Smooth muscle cell of the brain vasculature (primary cell): ENCODE results near the gene HRH3.

Source experiments
- DNase-seq: peaks from one replicate; pipeline ENCODE4 v3.0.0-alpha.2; 2012; ENCODE audit warnings: low read depth, low spot score

The HRH3 gene

DNA sequence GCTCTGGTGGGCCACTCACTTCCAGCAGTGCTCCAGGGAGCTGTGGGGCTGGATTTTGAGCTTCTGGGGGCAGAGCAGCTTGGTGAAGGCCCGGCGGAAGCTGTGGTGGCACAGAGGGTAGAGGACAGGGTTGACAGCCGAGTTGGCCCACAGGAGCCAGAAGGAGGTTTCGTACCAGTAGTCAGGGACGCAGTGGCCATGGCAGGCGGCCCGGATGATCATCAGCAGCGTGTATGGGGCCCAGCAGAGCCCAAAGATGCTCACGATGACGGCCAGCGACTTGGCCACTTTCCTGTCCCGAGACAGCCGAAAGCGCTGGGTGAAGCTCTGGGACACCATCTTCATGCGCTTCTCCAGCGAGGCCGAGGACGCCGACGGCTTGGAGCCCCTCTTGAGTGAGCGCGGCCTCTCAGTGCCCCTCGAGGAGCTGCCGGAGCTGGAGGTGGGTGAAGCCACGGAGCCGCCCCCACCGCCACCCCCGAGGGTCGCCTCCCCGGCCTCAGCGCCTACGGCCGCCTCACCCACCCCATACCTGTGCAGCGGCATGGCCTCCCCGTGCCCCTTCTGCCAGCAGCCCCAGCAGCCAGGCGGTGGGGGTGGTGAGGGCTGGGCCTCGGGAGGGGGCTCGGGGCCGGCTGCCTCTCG, 4.0 kb downstream of the HRH3 start:
- DNase-seq: no peak

DNA sequence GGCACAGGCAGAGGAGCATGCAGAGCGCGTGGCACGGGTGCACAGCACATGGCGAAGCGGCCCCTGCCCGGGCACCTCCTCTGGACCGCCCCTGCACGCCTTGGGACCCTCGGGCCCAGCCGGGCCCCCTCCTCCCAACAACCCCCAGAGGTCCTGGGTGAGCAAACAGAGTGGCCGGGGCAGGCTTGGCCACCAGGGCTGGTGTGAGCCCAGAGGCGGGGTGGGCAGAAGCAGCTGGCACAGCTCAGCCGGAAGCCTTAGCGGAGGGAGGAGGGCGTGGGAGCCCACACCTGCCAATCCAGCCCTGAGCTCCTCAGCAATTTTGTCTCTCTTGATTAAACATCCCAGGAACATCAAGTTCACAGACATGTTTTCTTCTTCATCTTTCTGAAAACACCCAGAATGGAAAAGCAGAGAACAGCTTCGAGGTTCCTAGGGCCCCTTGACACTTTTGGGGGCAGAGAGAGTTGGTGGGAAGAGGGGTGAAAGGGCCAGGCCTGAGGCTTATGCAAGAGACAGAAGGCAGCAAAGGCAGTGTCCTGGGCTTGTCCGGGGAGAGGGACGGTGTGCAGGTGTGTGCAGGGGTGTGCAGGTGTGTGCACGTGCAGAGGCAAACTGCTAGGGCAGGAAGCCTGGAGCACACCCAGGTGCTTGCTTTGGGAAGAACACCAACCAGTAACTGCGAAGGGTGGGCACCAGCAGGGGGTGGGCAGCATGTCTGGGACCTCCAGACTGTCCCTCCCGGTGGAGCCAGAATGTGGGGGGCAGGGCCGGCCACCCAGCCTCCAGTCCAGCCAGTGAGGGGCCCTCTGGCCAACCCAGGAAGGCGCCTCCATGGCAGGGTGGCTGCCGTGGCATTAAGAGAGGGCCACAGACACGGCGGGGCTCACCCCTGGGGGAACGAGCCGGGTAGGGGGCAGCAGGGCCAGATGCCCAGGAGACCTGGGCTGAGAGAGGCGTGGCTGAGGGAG, 4.8 kb downstream of the HRH3 start:
- no peak for DNase-seq

DNA sequence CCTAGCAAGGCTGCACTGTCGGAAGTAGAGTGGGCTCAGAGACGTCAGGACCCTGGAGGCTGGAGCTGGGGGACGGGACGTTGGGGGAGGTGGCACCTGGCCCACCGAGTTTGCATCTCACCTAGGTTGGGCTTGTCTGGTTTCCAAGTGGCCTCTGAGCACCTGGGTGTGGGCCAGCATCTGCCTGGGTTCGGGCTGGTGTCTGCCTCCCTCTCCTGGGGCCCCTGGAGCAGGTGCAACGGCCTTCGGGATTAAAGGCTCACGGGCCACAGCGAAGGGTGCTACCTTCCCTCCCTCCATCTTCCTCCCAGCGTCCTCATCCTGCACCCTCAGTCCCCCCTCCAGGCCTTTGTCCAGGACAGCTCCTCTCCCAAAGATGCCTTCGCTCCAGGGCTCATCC, 6.0 kb downstream of the HRH3 start:
- no peak for DNase-seq

DNA sequence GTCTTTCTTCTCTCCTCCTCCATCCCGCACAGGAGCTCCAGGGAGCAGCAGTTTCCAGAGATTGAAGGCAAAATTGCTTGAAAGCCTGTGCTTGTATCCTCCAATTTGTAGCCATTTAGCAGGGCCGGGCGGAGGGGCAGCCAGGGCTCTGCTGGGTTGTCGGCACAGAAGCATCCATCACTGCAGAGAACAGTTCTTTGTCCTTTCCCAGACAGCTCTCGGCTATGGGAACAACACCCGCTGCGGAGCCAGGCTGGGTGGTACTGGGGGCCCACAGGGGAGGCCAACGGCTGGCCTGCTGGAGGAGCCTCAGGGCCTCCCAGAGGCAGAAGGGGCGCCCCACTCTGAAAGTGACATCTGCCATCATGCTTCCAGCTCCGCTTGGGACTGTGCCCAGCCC, 7.8 kb downstream of the HRH3 start:
- no peak for DNase-seq

DNA sequence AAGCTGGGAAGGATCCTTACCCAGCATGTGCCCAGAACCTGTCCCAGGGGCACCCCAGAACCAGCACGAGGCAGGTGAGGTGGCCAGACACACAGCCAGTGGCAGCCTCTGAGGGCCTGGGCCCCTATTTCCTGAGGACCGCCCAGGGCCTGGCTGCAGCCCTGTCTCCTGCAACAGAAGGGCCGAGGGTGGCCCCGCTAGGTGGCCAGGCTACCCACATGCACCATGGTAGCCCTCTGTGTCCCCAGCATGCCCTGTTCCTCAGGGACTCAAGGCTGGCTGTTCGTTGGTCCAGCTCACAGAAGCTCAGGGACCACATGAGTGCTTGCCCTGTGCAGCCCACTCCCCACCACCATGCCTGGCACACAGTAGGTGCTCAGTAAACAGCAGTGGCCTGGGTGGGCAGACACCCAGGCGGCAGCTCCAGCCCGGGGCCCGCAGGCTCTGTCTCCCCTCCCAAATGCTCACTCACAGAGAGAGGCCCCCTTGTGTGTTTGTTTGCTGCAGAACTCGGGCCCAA, 8.2 kb downstream of the HRH3 start:
- no peak for DNase-seq

DNA sequence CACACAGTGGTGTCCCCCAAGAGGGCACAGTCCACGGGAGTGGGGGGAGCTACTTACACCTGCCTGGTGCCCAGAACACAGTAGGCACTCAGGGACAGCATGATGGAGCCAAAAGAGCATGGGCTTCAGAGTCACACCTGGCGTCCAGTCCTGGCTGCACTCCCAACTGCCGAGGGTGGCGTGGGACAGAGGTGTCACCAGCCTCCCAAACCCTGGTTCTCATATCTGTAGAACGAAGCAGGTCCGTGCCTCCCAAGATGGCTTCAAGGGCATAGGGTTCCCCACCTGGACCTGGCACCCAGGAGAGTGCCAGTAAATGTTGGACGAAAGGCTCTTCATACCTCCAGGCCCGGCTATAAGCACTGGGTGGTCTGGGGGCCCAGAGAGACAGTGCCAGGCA, 8.9 kb downstream of the HRH3 start:
- DNase-seq: no peak

DNA sequence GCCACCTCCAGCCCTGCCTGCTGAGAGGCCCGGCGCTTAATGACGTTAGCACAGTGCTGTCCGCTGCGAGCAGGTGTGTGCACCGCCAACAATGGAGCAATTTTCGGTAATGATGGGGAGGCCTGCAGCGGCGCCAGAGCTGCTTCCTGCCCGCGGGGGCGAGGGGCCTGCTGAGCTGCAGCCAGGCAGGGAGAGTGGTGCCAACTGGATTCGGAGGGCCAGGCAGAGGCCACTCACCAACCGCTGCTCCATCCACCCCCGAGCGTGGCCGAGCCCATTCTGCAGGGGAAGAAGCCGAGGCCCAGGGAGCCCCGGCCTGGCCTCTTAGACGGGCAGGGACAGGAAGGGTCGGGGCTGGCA, 9.6 kb downstream of the HRH3 start:
- no peak for DNase-seq

DNA sequence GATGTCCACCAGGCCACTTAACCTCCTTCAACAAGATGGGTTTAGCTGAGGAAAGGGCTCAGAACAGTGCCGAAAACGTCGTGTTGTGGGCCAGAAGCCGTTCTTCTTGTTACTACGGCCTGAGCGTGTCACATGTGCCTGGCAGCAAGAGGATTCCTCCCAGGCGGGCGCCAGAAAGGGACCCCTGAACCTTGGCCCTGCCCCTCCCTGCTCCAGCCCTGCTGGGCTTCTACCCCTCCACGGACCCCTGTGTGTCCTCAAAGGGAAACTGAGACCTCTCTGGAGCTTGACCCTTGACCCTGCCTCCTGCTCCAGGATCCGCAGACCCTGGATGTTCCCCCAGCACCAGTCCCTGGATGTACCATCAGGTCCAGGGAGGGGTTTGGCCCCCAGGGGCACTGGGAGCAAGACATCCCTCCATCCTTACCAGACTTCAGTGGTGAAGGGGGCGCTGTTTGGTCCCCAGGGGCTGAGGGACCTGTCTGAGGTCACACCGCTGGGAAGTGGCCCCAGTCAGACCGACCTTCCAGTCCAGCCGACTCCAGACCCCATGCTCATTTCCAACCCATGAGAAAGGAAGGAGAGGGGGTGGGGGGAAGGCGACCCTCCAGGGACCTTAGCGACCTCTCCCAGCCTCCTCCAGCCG, 10.1 kb downstream of the HRH3 start:
- no peak for DNase-seq

DNA sequence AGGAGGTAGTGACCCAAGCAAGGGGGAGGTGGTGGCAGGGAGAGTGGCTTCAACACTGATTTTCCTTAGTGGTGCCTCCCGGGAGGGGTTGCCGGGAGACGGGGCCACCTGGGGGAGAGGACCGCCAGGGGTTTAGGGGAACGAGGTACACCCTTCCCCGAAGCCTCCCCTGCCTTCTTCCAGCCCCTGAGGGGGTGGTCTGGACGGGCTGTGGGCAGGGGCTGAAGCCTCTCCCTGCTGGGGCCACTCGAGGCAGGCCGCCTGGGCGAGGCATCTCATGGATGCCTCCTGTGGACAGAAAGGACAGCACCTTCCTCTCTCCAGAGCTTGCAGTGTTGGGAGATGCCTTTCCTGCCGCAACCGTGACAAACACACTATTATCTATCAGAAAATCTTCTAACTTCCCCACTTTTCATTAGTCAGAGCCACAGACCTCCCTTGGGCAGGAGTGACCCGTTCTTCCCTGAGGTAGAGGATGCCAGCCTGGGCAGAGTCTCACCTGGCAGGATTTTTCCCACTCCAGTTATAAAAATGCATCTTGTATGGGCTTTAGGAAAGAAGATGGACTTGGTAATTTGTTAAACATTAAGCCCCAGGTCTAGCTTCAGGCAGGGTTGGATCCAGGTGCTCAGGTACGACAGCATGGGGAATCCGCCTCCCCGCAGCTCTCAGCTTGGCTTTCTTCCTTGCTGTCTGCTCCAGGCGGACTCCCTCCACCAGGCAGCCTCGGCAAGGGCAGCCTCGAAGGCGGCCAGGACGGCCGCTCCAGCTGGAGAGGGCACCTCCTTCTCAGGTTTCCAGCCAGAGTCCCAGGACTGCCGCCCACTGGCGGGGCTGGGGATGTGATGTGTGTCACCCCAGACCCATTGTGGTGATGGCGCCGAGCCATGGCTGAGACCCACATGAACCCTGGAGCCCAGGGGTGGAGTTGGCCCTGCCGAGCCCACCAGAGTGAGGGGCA, 11.0 kb downstream of the HRH3 start:
- DNase-seq: no peak

DNA sequence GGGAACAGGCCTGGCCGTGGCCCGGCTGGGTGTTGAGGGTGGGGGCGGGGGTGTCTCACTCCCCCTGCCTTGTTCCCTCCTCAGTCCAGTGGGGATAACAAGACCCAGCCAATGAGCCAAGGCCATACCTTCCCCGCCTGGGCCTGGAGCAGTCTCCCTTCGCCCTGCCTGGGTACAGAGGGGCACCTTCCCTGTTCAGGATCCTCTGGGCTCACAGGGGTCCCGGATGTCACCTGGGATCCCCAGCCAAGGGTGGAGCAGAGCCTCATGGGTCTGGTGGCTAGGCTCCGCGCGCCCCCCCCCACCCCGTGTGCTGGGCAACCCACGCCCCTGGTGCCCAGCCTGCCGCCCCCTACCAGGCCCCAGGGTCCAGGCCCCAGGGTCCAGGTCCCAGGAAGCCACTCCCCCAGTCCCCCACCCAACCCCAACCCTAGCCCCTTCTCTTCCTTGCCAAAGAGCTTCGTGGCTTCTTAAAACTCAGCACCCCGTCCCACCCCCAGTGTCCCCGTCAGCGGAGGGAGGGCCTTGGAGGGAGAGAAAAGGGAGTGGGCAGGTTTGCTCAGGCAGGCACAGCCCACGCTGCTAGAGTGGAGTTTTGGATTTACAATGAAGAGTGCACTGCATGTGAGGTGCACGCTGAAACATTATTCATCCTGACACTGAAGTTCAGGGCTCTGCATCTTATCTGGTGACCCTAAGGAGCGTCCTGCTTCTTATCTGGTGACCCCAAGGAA, 11.8 kb downstream of the HRH3 start:
- DNase-seq: no peak

DNA sequence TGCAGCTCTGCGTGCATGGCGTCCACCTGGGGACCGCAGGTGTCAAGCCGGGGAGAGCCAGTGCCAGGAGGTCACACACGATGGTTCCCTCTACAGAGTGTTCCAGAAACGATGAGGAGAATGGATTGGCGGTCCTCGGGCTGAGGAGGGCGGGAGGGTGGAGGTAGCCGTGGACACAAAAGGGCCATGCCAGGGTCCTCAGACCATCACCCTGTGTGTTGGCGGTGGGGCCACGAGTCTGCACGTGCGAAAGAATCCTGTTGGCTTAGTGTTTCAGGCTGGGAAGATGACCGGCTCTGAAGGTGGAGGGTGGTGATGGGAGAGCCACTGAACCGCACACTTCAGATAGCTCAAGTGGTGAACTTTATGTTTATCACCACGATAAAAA, 13.7 kb downstream of the HRH3 start:
- DNase-seq: no peak

DNA sequence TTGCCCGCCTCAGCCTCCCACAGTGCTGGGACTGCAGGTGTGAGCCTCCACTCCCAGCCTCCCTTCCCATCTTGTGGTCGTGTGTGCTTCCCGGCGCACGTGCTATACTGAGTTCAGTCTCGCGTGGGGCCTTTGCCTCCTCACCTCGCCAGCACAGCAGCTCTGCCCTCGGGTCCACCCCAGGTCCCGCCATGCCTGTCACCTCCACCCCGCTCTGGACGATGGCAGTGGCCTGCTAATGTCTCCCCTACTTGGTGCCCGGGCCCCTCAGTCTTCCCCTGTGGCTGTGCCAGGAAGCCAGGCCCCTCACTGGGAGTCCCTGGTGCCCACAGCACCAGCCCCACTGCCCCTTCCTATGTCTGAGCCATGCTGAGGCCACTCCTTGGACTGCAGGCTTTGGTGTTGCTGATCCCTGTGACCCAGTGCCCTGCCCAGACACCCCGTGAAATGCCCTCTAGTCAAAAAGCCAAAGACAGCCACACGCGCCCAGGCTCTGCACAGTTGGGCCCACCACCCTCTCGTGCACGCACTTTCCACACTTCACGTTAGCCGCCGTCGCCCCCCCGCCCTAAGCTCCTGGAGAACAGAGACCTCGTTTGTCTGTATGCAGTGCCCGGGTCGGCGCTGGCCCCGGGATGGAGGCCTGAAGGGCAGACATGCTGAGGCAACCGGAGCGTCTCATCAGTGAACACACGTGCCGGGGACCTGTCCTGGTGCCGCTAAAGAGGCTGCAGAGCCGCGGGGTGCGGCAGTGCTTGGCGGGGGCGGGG, 14.3 kb downstream of the HRH3 start:
- no peak for DNase-seq

DNA sequence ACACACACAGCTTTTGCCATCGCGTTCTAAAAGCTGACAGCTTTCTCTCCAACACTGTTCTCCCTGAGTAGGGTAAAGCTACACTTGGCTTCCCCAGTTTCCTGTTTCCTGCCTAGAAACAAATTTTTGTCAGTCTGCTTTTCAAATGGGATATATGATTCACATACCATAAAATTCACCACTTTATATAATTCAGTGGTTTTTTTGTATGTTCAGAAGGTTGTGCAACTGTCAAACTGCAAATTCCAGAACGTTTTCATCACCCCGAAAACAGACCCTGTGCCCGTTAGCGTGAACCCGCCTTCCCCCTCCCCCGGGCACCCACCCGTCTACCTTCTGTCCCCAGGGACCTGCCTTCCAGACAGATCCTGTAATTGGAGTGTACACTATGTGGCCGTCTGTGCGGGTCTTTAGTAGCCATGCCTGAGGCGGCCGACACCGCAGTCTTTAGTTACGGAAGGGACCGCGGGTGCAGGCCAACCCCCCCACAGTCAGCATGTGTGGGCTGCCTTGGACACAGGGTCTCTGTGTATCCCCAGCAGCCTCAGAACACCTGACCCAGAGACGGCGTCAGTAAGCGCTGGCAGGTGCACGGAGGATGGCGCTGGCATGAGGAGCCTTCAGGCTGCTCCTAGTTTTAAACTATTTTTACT, 16.6 kb downstream of the HRH3 start:
- no peak for DNase-seq

DNA sequence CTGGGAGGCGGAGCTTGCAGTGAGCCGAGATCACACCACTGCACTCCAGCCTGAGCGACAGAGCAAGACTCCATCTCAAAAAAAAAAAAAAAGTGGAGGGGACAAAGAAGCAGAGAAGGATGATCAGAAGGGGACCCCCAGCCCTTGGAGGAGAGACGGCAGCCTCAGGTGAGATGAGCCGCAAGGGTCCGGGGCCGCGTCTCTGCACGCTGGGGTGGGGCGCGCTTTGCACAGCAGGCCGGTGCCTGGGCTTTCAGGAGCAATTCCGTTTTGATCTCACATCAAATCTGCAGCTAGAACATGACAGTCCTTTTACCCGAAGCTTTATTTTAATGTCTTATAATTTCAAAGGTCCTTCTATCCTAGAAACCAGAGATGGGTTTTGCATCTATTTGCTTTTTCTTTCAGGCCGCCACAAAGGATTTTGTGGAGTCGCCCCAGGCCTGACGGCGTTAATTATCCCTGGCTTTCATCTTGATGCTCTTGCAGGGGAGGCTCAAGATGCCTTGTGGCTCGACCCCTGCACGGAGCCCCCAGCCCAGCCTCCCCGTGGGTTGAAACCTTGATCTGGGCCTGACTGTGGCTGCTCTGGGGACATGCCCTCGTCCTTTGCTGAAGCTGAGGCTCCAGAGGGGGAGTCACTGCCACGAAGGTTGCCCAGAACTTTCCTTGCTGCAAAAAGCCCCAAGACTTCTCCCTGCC, 17.3 kb downstream of the HRH3 start:
- no peak for DNase-seq

DNA sequence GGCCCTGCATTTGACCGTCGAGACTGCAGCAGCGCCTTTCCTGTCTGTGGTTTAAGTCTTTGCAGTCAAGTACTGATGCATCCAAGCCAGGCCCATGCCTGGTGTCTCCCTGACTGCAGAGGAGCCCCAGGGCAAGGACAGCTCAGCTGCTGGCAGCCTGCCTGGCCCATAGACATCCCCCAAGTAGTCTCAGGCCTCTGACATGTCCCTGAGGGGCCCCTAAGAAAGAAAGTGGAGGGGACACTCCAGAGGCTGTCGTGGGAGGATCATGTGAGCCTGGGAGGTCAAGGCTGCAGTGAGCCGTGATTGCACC, 18.0 kb downstream of the HRH3 start:
- no peak for DNase-seq

DNA sequence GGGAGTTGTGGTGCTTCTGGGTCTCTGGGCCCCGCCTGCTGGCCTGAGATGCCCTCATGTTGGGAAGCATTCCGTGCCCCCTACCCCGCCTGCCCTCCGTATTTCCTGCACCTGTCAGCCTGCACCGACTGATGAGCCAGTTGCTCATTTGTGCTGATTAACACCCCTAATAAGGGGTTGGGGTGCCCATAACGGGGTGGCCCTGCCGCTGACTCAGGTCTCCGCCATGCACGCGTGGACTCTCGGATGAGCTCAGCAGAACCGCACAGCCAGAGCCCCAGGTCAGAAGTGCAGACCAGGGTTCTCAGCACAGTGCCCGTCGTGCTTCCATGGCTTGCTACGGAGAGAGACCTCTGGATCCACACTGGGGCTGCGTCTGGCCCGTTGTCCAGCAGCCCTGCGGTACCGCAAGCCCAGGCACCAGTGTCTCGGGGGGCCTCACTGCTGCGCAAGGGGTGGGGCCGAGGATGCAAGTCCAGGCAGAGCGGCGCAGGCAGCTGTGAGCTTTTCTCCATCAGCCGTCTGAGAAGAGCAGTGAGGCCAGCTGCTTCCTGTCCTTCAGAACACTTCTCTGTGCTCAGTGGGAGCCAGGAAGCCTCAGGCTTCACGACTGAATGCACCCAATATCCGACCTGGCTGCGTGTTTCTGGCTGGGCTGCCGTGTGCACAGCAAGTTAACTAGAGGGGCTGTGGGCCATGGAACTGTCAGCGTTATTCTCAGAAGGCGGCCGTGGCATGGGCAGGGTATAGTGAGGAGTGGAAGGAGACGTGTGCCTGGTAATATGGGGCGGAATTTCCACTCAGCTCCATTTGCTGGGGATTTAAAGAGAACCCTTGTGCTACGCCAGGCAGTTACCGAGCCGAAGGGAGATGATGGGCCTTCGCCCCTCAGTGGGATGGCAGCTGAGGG, 18.6 kb downstream of the HRH3 start:
- DNase-seq: no peak

DNA sequence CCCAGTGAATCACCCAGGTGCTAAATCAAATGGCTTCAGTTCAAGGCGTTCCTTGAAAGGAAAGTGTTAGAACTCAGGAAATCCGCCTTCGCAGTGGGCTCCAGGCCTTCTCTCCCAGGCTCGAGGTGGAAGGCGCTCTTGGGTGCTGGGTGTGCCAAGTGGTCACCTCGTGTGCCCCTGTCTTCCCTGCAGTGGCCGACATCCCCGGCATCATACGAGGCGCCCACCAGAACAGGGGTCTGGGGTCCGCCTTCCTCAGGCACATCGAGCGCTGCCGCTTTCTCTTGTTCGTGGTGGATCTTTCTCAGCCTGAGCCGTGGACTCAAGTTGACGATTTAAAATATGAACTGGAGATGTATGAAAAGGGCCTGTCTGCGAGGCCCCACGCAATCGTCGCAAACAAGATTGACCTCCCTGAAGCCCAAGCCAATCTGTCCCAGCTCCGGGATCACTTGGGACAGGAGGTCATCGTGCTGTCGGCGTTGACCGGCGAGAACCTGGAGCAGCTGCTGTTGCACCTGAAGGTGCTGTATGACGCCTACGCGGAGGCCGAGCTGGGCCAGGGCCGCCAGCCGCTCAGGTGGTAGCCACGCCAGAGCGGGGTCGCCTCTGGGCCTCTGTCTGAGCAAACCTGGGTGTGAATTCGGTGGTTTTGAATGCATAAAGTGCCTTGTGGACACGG, 19.4 kb downstream of the HRH3 start:
- DNase-seq: no peak
